KMS-11 (cell line): ENCODE data around the gene SEC24A.
"Not testable (repeated sequence)": the region's sequence is repeated elsewhere in the genome, so short reads cannot be mapped to it uniquely, and the experiment has no call there.

Experiments
- H2AFZ ChIP-seq: fragments of 200-600 bp; sonication (generic); 2 replicates; pipeline ENCODE4 v1.6.1; 2016; ENCODE audit warnings: antibody characterized with exemption, mixed run types, low read depth
- H3K27ac ChIP-seq: fragments of 200-600 bp; sonication (generic); 2 replicates; pipeline ENCODE4 v1.6.1; 2016; ENCODE audit warnings: mild to moderate bottlenecking, mixed run types
- H3K27me3 ChIP-seq: fragments of 200-600 bp; sonication (generic); 2 replicates; pipeline ENCODE4 v1.6.1; 2017; ENCODE audit warnings: mild to moderate bottlenecking, low read depth, mixed run types, moderate library complexity; ENCODE audit not compliant: insufficient read depth
- H3K36me3 ChIP-seq: fragments of 200-600 bp; sonication (generic); 2 replicates; pipeline ENCODE4 v1.6.1; 2017; ENCODE audit warnings: mild to moderate bottlenecking, mixed run types; ENCODE audit not compliant: insufficient read depth
- H3K4me1 ChIP-seq: fragments of 200-600 bp; sonication (generic); 2 replicates; pipeline ENCODE4 v1.6.1; 2016; ENCODE audit warnings: mild to moderate bottlenecking, low read depth, mixed run types; ENCODE audit not compliant: poor library complexity, severe bottlenecking
- H3K4me2 ChIP-seq: fragments of 200-600 bp; sonication (generic); 2 replicates; pipeline ENCODE4 v1.7.0; 2016; ENCODE audit warnings: mild to moderate bottlenecking, mixed run types
- H3K4me3 ChIP-seq: fragments of 200-600 bp; sonication (generic); IDR thresholded peaks from 2 replicates; pipeline ENCODE4 v1.6.1; 2017; ENCODE audit warnings: low read depth, low read length, mixed read lengths; ENCODE audit not compliant: insufficient read depth
- H3K79me2 ChIP-seq: fragments of 200-600 bp; sonication (generic); 2 replicates; pipeline ENCODE4 v1.6.1; 2016; ENCODE audit warnings: low read depth, mixed run types; ENCODE audit not compliant: insufficient read depth
- H3K9ac ChIP-seq: fragments of 200-600 bp; sonication (generic); 2 replicates; pipeline ENCODE4 v1.6.1; 2016; ENCODE audit warnings: mild to moderate bottlenecking, mixed run types
- H4K20me1 ChIP-seq: fragments of 200-600 bp; sonication (generic); 2 replicates; pipeline ENCODE4 v1.6.1; 2016; ENCODE audit warnings: mild to moderate bottlenecking, mixed run types; ENCODE audit not compliant: insufficient read depth
- TF ChIP-seq, protein P1 (sequence below): fragments of 200-600 bp; sonication (generic); conservative IDR thresholded peaks from 2 replicates; pipeline ENCODE4 v1.6.1; 2017; ENCODE audit warnings: low read depth, mild to moderate bottlenecking, antibody characterized with exemption, low read length, moderate library complexity, mixed read lengths

Gene SEC24A

DNA sequence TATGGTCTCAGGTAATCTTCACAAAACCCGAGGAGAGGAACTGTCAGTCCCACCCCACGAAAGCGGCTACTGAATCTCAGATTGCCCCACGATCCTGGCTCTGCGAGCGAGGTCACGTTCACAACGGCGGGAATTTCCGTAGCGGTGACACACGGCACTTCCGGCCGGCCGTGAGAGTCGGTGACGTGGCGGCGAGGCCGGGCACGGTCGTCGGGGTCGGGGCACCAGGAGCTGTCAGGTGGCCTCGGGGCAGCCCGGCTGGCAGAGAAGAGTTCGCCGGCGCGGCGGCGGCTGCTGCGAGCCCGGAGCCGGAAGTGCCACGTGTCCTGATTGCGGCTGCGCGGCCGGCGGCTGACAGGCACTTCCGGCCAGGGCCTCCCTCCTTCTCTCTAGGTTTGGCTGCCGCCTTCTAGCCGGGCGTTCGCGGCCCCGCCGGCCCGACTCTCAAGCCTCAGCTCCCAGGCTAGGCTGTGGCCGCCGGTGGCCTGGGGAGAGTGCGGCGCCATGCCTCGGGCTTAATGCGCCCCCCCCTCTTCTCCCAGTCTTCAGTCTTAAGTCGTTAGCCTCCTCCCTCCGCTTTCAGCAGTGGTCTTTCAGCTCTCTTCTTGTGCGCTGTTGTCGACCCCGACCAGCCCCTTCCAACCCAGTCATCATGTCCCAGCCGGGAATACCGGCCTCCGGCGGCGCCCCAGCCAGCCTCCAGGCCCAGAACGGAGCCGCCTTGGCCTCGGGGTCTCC, at the start of gene SEC24A:
Gene SEC24A (plus strand): TSS at position 361 of the 738 bp plus-strand sequence. CDS start 292 bp downstream, at position 653.
- Histone ChIP-seq H3K9ac (peak within 1 kb of the TSS; percentile 97), H2AFZ (peak within 1 kb of the TSS; percentile 76), H3K27ac (peak within 1 kb of the TSS; percentile 98), H4K20me1 (no peaks in the 10 kb centered on the region), H3K79me2 (peaks cover 52% of the 10 kb centered on the region), H3K36me3 (no peaks in the 10 kb centered on the region), H3K4me1 (peaks cover 49% of the 10 kb centered on the region), H3K27me3 (no peaks in the 10 kb centered on the region), H3K4me2 (peak within 1 kb of the TSS; percentile 43), H3K4me3 (no peak within 1 kb of the TSS)
- TF ChIP-seq, protein P1, sequence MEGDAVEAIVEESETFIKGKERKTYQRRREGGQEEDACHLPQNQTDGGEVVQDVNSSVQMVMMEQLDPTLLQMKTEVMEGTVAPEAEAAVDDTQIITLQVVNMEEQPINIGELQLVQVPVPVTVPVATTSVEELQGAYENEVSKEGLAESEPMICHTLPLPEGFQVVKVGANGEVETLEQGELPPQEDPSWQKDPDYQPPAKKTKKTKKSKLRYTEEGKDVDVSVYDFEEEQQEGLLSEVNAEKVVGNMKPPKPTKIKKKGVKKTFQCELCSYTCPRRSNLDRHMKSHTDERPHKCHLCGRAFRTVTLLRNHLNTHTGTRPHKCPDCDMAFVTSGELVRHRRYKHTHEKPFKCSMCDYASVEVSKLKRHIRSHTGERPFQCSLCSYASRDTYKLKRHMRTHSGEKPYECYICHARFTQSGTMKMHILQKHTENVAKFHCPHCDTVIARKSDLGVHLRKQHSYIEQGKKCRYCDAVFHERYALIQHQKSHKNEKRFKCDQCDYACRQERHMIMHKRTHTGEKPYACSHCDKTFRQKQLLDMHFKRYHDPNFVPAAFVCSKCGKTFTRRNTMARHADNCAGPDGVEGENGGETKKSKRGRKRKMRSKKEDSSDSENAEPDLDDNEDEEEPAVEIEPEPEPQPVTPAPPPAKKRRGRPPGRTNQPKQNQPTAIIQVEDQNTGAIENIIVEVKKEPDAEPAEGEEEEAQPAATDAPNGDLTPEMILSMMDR: no peak

DNA sequence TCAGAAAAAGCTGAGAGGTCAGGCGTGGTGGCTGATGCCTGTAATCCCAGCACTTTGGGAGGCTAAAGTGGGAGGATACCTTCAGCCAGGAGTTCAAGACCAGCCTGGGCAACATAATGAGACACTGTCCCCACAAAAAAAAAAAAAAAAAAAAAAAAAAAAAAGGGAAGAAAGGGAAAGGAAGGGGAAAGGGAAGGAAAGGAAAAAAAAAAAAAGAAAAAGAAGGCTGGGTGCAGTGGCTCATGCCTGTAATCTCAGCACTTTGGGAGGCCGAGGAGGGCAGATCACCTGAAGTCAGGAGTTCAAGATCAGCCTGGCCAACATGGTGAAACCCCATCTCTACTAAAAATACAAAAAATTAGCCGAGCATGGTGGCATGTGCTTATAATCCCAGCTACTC, 48.8 kb upstream of the SEC24A start:
- H3K27me3 ChIP-seq, H3K4me2 ChIP-seq: not testable (repeated sequence)

DNA sequence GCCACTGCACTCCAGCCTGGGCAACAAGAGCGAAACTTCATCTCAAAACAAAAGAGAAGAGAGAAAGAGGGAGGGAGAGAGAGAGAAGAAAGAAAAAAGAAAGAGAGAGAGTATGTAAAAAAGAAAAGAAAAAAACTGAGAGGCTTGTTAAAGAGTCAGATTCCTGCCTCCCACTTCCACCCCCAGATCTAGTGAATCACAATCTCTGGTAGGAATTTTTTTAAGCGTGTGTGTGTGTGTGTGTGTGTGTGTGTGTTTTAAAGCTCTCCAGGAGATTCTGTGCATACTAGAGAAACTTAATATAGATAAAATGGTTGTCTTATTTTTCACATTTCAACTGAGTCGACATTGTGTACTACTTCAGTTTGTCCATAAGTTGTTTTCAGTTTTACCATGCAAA, 48.0 kb upstream of the SEC24A start:
- TF ChIP-seq, protein P1: no peak
- Histone ChIP-seq H4K20me1 (no peaks in the 10 kb centered on the region), H3K27ac (no peak overlapping the region), H3K4me1 (peaks cover 65% of the 10 kb centered on the region), H3K4me2 (no peak overlapping the region), H2AFZ (no peak overlapping the region), H3K79me2 (no peaks in the 10 kb centered on the region), H3K4me3 (no peak overlapping the region), H3K9ac (no peak overlapping the region), H3K36me3 (no peaks in the 10 kb centered on the region), H3K27me3 (no peaks in the 10 kb centered on the region)

More for the DNA sequence above, 48.8 kb upstream of the SEC24A start:
- not testable (repeated sequence) for H3K79me2 ChIP-seq, H2AFZ ChIP-seq, H3K4me3 ChIP-seq, H3K36me3 ChIP-seq, H4K20me1 ChIP-seq, H3K27ac ChIP-seq, H3K9ac ChIP-seq
- H3K4me1 ChIP-seq: peaks cover 65% of the 10 kb centered on the region

DNA sequence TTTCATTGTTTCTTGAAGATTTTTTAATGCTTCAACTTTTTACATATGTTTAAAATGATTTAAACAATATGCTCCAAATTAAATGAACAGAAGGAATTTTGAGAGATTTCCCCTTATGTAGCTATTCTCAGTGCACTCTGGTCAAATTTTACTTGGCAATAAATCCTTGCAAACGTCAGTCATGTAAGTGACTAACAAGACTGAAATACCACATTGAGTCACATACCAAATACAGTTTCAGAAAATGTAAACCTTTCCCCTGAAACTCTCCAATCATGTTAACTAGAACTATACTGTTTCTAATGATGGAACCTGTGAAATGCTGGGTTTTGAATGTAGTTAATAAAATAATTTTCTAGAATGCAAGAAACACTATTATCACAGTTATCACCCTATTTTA, 45.5 kb upstream of the SEC24A start:
- Histone ChIP-seq H3K4me1 (peaks cover 70% of the 10 kb centered on the region), H3K27me3 (no peaks in the 10 kb centered on the region), H2AFZ (no peak overlapping the region), H3K79me2 (no peaks in the 10 kb centered on the region; the same call in 1 of the 2 replicates), H3K27ac (no peak overlapping the region), H3K4me2 (no peak overlapping the region; the same call in 1 of the 2 replicates), H3K4me3 (no peak overlapping the region), H3K9ac (no peak overlapping the region), H4K20me1 (no peaks in the 10 kb centered on the region), H3K36me3 (no peaks in the 10 kb centered on the region; the same call in 1 of the 2 replicates)
- TF ChIP-seq, protein P1: no peak

DNA sequence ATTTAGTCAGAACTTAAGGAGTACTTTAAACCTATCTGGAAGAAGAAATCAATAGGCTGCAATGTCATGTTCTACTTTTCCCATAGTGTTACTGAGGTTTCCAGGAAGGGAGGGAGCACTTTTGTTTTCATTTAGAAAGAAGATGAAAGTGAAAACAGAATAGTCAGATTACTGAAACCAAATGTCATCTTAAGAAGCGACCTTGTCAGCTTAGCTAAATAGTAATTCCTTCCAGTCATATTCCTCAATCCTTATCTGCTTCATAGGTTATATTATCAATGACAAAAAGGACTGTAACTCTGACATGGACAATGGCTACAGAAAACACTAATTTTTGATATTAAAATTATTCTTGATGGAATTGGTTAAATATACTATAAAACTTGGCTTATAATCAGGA, 43.7 kb upstream of the SEC24A start:
- Histone ChIP-seq H3K4me1 (peaks cover 88% of the 10 kb centered on the region), H3K79me2 (no peaks in the 10 kb centered on the region; the same call in 1 of the 2 replicates), H2AFZ (no peak overlapping the region), H3K27ac (no peak overlapping the region), H3K36me3 (no peaks in the 10 kb centered on the region; the same call in 1 of the 2 replicates), H4K20me1 (no peaks in the 10 kb centered on the region), H3K27me3 (no peaks in the 10 kb centered on the region), H3K4me3 (no peak overlapping the region), H3K9ac (no peak overlapping the region), H3K4me2 (peak overlapping the region; percentile 31)
- TF ChIP-seq, protein P1: no peak
